GM06990 (cell line): ENCODE data around the gene LAMTOR3.

Experiments used
- DNase-seq: peaks from one replicate; pipeline ENCODE4 v3.0.0-alpha.2; 2011; ENCODE audit not compliant: insufficient read length; ENCODE audit errors: extremely low read depth
- H3K27me3 ChIP-seq: replicated peaks from 2 replicates; pipeline ENCODE4 v1.6.0; 2011; ENCODE audit warnings: low read length; ENCODE audit not compliant: control insufficient read depth, insufficient read depth
- H3K36me3 ChIP-seq: 2 replicates; pipeline ENCODE4 v1.5.1; 2011; ENCODE audit warnings: low read length; ENCODE audit not compliant: control insufficient read depth, insufficient read depth
- H3K4me3 ChIP-seq: replicated peaks from 2 replicates; pipeline ENCODE4 v1.5.1; 2011; ENCODE audit warnings: low read depth, mild to moderate bottlenecking, control low read depth, low read length
- CTCF ChIP-seq: IDR thresholded peaks from 2 replicates; pipeline ENCODE4 v1.5.1; 2011; ENCODE audit warnings: low read length, control low read depth, mild to moderate bottlenecking, inconsistent platforms; ENCODE audit not compliant: insufficient read depth, poor library complexity, severe bottlenecking

Gene LAMTOR3

DNA sequence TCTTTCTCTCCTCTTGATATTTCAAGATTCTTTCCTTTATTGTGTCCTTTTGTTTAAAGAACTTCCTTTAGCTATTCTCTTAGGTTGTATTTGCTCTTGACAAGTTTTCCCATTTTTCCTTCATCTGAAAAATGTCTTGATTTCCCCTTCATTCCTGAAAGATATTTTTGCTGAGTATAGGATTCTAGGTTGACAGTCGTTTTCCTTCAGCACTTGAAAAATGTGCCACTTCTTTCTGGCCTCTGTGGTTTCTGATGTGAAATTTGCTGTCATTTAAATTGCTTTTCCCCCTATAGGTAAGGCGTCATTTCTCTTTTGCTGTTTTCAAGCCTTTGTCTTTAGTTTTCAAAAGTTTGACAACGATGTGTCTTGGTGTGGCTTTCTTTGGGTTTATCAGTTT is 23.3 kb upstream of the LAMTOR3 start:
- TF ChIP-seq CTCF, result no peak
- Histone ChIP-seq H3K36me3 (peaks cover 12% of the 10 kb centered on the region), H3K27me3 (no peaks in the 10 kb centered on the region), H3K4me3 (no peak overlapping the region)
- DNase-seq, result no peak

DNA sequence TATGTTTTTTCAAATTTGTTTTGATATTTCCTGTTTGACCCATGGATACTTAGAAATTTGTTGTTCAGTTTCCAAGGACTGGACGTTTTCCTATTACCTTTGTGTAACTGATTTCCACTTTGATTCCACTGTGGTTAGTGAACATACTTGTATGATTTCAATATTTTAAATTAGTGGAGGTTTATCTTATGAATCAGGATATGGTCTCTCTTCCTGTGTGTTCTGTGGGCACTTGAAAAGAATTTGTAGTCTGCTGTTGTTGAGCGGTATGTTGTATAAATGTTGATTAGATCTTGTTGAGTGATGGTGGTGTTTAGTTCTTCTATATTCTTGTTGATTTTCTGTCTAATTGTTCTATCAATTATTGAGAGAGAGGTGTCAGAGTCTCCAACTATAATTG is 21.2 kb upstream of the LAMTOR3 start:
- Histone ChIP-seq H3K36me3 (peaks cover 12% of the 10 kb centered on the region), H3K27me3 (no peaks in the 10 kb centered on the region), H3K4me3 (no peak overlapping the region)
- no peak for DNase-seq
- no peak for TF ChIP-seq CTCF

GRCh38 chr4:99894998-99895397 is 771 bp upstream of the LAMTOR3 start:
- H3K4me3 ChIP-seq, result no peak overlapping the region; the same call in 1 of the 2 replicates
- H3K27me3 ChIP-seq, result no peaks in the 10 kb centered on the region
- DNase-seq, result peak; percentile 3
- no peaks in the 10 kb centered on the region for H3K36me3 ChIP-seq
- TF ChIP-seq CTCF, result no peak

DNA sequence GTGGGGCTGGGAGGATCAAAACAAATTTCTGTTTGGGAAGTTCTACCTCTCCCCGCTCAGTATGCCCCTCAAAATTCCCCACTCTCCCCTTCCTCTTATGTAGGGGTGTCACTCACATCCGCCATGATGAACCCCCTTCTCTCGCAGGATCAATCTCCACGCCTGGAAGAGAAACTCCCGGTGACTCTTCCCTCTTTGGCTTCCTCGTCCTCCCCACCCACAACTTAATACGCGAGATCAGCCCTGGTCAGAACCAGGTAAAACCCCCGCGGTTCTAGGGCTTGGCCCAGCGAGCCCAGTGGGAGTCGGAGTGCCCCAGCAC is 427 bp downstream of the LAMTOR3 start:
- H3K4me3 ChIP-seq, result peak overlapping the region; percentile 99
- DNase-seq, result no peak
- no peaks in the 10 kb centered on the region for H3K27me3 ChIP-seq
- no peak for TF ChIP-seq CTCF
- no peaks in the 10 kb centered on the region; the same call in 1 of the 2 replicates for H3K36me3 ChIP-seq

- TF ChIP-seq CTCF, result no peak
Observed at GRCh38 chr4:99893029-99893428, 1.2 kb downstream of the LAMTOR3 start.

GRCh38 chr4:99891351-99891750 is 2.9 kb downstream of the LAMTOR3 start:
- Histone ChIP-seq H3K4me3 (no peak overlapping the region), H3K36me3 (no peaks in the 10 kb centered on the region; the same call in 1 of the 2 replicates), H3K27me3 (no peaks in the 10 kb centered on the region)
- DNase-seq, result no peak
- no peak for TF ChIP-seq CTCF

More at GRCh38 chr4:99893029-99893428, 1.2 kb downstream of the LAMTOR3 start:
- no peak for DNase-seq
- Histone ChIP-seq H3K27me3 (no peaks in the 10 kb centered on the region), H3K36me3 (no peaks in the 10 kb centered on the region; the same call in 1 of the 2 replicates), H3K4me3 (peak overlapping the region; percentile 99)
